Adrenal gland (tissue), 5 donors: Measurements from ENCODE around the gene FBXO10.
A peak's percentile ranks its signal among the peaks of the same experiment; 100 is the strongest.

Source experiments
- CTCF ChIP-seq, 6 experiments: fragments of 450-650 bp in 4 of 6; fragments of 200-600 bp in 2 of 6; sonication (generic) in 1 of 6; IDR thresholded peaks; 1 replicate in 5 of 6; 2 replicates in 1 of 6; pipeline versions ENCODE4 v1.5.1 to v1.8.0; 2016 to 2021; ENCODE audit warnings: antibody characterized with exemption in 6 of 6, mild to moderate bottlenecking in 2 of 6, moderate library complexity in 1 of 6
- POLR2A ChIP-seq, 2 donors: fragments of 450-650 bp; IDR thresholded peaks; one replicate each; pipeline ENCODE4 v1.6.1; 2017; ENCODE audit warnings: antibody characterized with exemption in 2 of 2, mild to moderate bottlenecking in 2 of 2, moderate library complexity in 1 of 2
- donor health status: DM: no; HTN: no; CAD: no.

- no peak for TF ChIP-seq CTCF (IDR thresholded peaks at IDR 0.05)
- TF ChIP-seq POLR2A (IDR thresholded peaks at IDR 0.05) = peak in 1 of 2 donors; percentile 52
These were observed 89.3 kb downstream of the FBXO10 start for GRCh38 chr9:37486616-37487548.
